Endothelial cell of umbilical vein (primary cell): ENCODE results near the gene TMEM139. TPM values are rescaled to one million over a fixed set of nuclear protein-coding genes. Genes with fewer than 3 reads are reported as not detected.

ENCODE experiments used
- BruUV-seq: library from RNA; stranded (reverse); fragments of 400-500 nt; replicated peaks from 2 replicates; lab custom pipeline; 2021; lab: Mats Ljungman, UMichigan
- CTCF ChIA-PET: fragments of 300-600, 350-600 bp; sonication (Branson Sonifier 250); formaldehyde crosslinking; loops from one replicate; lab custom pipeline; 2021; ENCODE audit warnings: antibody characterized with exemption, inconsistent platforms; lab: Charles Lee
- POLR2A ChIA-PET: fragments of 300-600, 350-600 bp; sonication (Branson Sonifier 250); formaldehyde crosslinking; loops from one replicate; lab custom pipeline; 2021; ENCODE audit warnings: antibody characterized with exemption, inconsistent platforms; lab: Charles Lee
- DNase-seq: peaks from one replicate; pipeline ENCODE4 v3.0.0-alpha.2; 2011; ENCODE audit warnings: low read depth, low spot score
- FAIRE-seq: peaks from 2 replicates; lab custom pipeline; 2011; peaks lifted over from hg19 to GRCh38; lab: Jason Lieb, UNC
- H2AFZ ChIP-seq: 2 replicates; pipeline ENCODE4 v1.6.0; 2012; ENCODE audit warnings: low read depth, low read length, control low read depth, inconsistent platforms
- H3K27ac ChIP-seq: 2 replicates; pipeline ENCODE4 v1.5.1; 2011; ENCODE audit warnings: low read depth, mild to moderate bottlenecking, control low read depth, low read length, moderate library complexity; ENCODE audit not compliant: insufficient read depth
- H3K27me3 ChIP-seq, 2 experiments: 2 replicates each; pipeline versions ENCODE4 v1.6.0 to v1.6.1; 2011; ENCODE audit warnings: low read length in 2 of 2, mixed read lengths in 1 of 2; ENCODE audit not compliant: control insufficient read depth in 2 of 2, insufficient read depth in 2 of 2
- H3K36me3 ChIP-seq, 2 experiments: 2 replicates in 1 of 2; 3 replicates in 1 of 2; pipeline ENCODE4 v1.5.1; 2011; ENCODE audit warnings: low read length in 2 of 2, mild to moderate bottlenecking in 1 of 2, moderate library complexity in 1 of 2; ENCODE audit not compliant: control insufficient read depth in 2 of 2, insufficient read depth in 2 of 2; ENCODE audit errors: extremely low read depth in 1 of 2
- H3K4me1 ChIP-seq: 3 replicates; pipeline ENCODE4 v1.5.1; 2011; ENCODE audit warnings: mild to moderate bottlenecking, low read length; ENCODE audit not compliant: control insufficient read depth, insufficient read depth; ENCODE audit errors: extremely low read depth
- H3K4me2 ChIP-seq: 2 replicates; pipeline ENCODE4 v1.6.1; 2011; ENCODE audit warnings: low read length, control low read depth, mixed read lengths; ENCODE audit not compliant: insufficient read depth
- H3K4me3 ChIP-seq, 3 experiments: fragments of 200-600 bp in 1 of 3; sonication (generic), shearing (Covaris generic) in 1 of 3; replicated peaks in 1 of 3; 2 replicates each; pipeline ENCODE4 v1.5.1; 2011 to 2016; ENCODE audit warnings: control low read depth in 3 of 3, low read length in 3 of 3, mild to moderate bottlenecking in 2 of 3, inconsistent platforms in 1 of 3, low read depth in 1 of 3, moderate library complexity in 1 of 3; ENCODE audit not compliant: insufficient read depth in 1 of 3
- H3K79me2 ChIP-seq: 2 replicates; pipeline ENCODE4 v1.6.0; 2012; ENCODE audit warnings: low read length, inconsistent platforms; ENCODE audit not compliant: control insufficient read depth, insufficient read depth
- H3K9ac ChIP-seq: replicated peaks from 2 replicates; pipeline ENCODE3; 2011; ENCODE audit warnings: low read length, control low read depth; ENCODE audit not compliant: insufficient read depth; ENCODE audit errors: extremely low read depth
- H3K9me1 ChIP-seq: replicated peaks from 3 replicates; pipeline ENCODE4 v1.6.0; 2011; ENCODE audit warnings: mild to moderate bottlenecking, low read length; ENCODE audit not compliant: control insufficient read depth, insufficient read depth; ENCODE audit errors: extremely low read depth
- H3K9me3 ChIP-seq: replicated peaks from 2 replicates; pipeline ENCODE4 v1.5.1; 2012; ENCODE audit warnings: low read length, inconsistent platforms; ENCODE audit not compliant: control insufficient read depth, insufficient read depth
- H4K20me1 ChIP-seq: replicated peaks from 2 replicates; pipeline ENCODE3; 2011; ENCODE audit warnings: mild to moderate bottlenecking, low read length; ENCODE audit not compliant: control insufficient read depth, insufficient read depth; ENCODE audit errors: extremely low read depth
- CTCF ChIP-seq, 2 donors: IDR thresholded peaks; 1 replicate in 1 of 2; 2 replicates in 1 of 2; pipeline ENCODE4 v1.5.1; 2011; ENCODE audit warnings: low read length in 2 of 2, mild to moderate bottlenecking in 2 of 2, moderate library complexity in 2 of 2, control low read depth in 1 of 2, inconsistent platforms in 1 of 2, low read depth in 1 of 2; ENCODE audit not compliant: insufficient read depth in 1 of 2; ENCODE audit errors: extremely low read depth in 1 of 2
- FOS ChIP-seq: IDR thresholded peaks from 2 replicates; pipeline ENCODE4 v1.6.1; 2011; ENCODE audit warnings: mild to moderate bottlenecking, low read length, moderate library complexity, borderline replicate concordance; ENCODE audit not compliant: insufficient read depth
- GATA2 ChIP-seq: IDR thresholded peaks from 2 replicates; pipeline ENCODE4 v1.7.0; 2011; ENCODE audit warnings: low read depth, mild to moderate bottlenecking, moderate library complexity, mixed read lengths, low read length; ENCODE audit not compliant: insufficient read length, insufficient read depth
- JUN ChIP-seq: IDR thresholded peaks from 2 replicates; pipeline ENCODE4 v1.6.1; 2011; ENCODE audit warnings: borderline replicate concordance, low read depth; ENCODE audit not compliant: insufficient read length, insufficient read depth
- MYC ChIP-seq: IDR thresholded peaks from one replicate; pipeline ENCODE4 v1.6.1; 2011; ENCODE audit warnings: mild to moderate bottlenecking, low read depth, low read length
- POLR2AphosphoS5 ChIP-seq: IDR thresholded peaks from 2 replicates; pipeline ENCODE4 v1.6.1; 2012; ENCODE audit warnings: low read depth, mild to moderate bottlenecking, control low read depth, low read length, moderate library complexity; ENCODE audit not compliant: insufficient read depth
- dilution Hi-C: fragments of 300-500 bp; cut with MboI; formaldehyde crosslinking; loops from one replicate; pipeline ENCODE4 v1.15.0; 2019; ENCODE audit warnings: low sequenced_read_pairs; ENCODE audit not compliant: extremely low pct_ligation_motif_present
- intact Hi-C: fragments of 100-400 bp; cut with micrococcal nuclease; formaldehyde crosslinking; loops from one replicate; pipeline ENCODE4 v1.10.0; 2022
- polyA plus RNA-seq, 4 experiments: library from polyadenylated mRNA; depleted of rRNA in 3 of 4; stranded (reverse) in 3 of 4; unstranded in 1 of 4; fragments of >200 nt; gene quantifications; 2 replicates each; pipeline versions ENCODE4 v1.2.1 to v1.2.3, GENCODE V29; 2011 to 2012; ENCODE audit warnings: missing spikeins in 1 of 4
- total RNA-seq: library from RNA; stranded (reverse); gene quantifications from 2 replicates; pipeline ENCODE4 v1.2.3, GENCODE V29; 2021

The TMEM139 gene
- total and polyA plus RNA-seq, 2 donors (not counting 3 experiments of a cell fraction or from before 2014, with no cell fraction given) = 0.37 TPM; not detected in 1

GRCh38 chr7:143245123-143245522 lies 39.6 kb upstream of the TMEM139 start:
- no peaks in the 10 kb centered on the region for H4K20me1 ChIP-seq
- TF ChIP-seq JUN = peak; percentile 32
- TF ChIP-seq GATA2 = no peak
- no peak for TF ChIP-seq CTCF (IDR thresholded peaks at IDR 0.05; ENCODE audit: extremely low read depth in 1 of 2, insufficient read depth in 1 of 2, low read depth in 1 of 2, low read length in 2 of 2)
- no peak for TF ChIP-seq MYC
- no peak for TF ChIP-seq POLR2AphosphoS5
- TF ChIP-seq FOS = peak; percentile 68
- H3K4me3 ChIP-seq = no peak overlapping the region
- POLR2A ChIA-PET = no interaction called here
- H3K27ac ChIP-seq = no peak overlapping the region
- peak; percentile 4 for FAIRE-seq
- peaks cover 6% of the 10 kb centered on the region for H3K4me1 ChIP-seq
- peak; percentile 58 for DNase-seq
- no peak overlapping the region for H3K9ac ChIP-seq
- H3K9me3 ChIP-seq = no peaks in the 10 kb centered on the region
- H3K79me2 ChIP-seq = no peaks in the 10 kb centered on the region
- intact Hi-C loops = no loop called here
- dilution Hi-C loops = no loop called here
- H3K27me3 ChIP-seq = peaks cover 2 to 5% of the 10 kb centered on the region in 2 experiments
- peak overlapping the region; percentile 16 for H3K4me2 ChIP-seq
- no peaks in the 10 kb centered on the region for H3K9me1 ChIP-seq
- no TSS peak for BruUV-seq
- H2AFZ ChIP-seq = no peak overlapping the region
- no peaks in the 10 kb centered on the region for H3K36me3 ChIP-seq
- CTCF ChIA-PET = interaction anchor here (1.0 to 1.2 kb wide), 4 partner anchors 18 to 171 kb away, joined by 4 to 8 read pairs (median 4); partner anchors contain the start of gene GSTK1
